Activated naive CD4-positive, alpha-beta T cell (primary cell): Measurements from ENCODE around the gene COX6B2.
A peak's percentile ranks its signal among the peaks of the same experiment; 100 is the strongest.

ENCODE experiments used
- DNase-seq, 4 experiments: peaks; one replicate each; lab custom pipeline; 2025; lab: John Stamatoyannopoulos, UW

COX6B2 gene

GRCh38 chr19:55383279-55384130 lies 29.0 kb upstream of the COX6B2 start:
- peak in 1 of 4 experiments; percentile 35 for DNase-seq

GRCh38 chr19:55382522-55383054 lies 28.1 kb upstream of the COX6B2 start:
- no peak for DNase-seq

GRCh38 chr19:55382013-55382412 lies 27.5 kb upstream of the COX6B2 start:
- no peak for DNase-seq

GRCh38 chr19:55379174-55379573 lies 24.7 kb upstream of the COX6B2 start:
- no peak for DNase-seq

- no peak for DNase-seq
These were observed 23.0 kb upstream of the COX6B2 start for GRCh38 chr19:55377356-55378131.

GRCh38 chr19:55376241-55376933 lies 21.9 kb upstream of the COX6B2 start, which contains the start of gene TMEM190:
TSS of gene TMEM190 (plus strand) at chr19:55376826. CDS start at chr19:55376854, 28 bp downstream.
- no peak for DNase-seq

GRCh38 chr19:55373993-55374757 lies 19.7 kb upstream of the COX6B2 start:
- no peak for DNase-seq

- no peak for DNase-seq
These were observed 18.9 kb upstream of the COX6B2 start for GRCh38 chr19:55373306-55373992.

- no peak for DNase-seq
These were observed 18.0 kb upstream of the COX6B2 start for GRCh38 chr19:55372316-55373081.

- DNase-seq, result no peak
These were observed 15.9 kb upstream of the COX6B2 start, which contains the start of gene IL11 for GRCh38 chr19:55370305-55370988. TSS of gene IL11 (minus strand) at chr19:55370463. CDS start at chr19:55370310, 153 bp downstream.

GRCh38 chr19:55369653-55370304 lies 15.3 kb upstream of the COX6B2 start:
- no peak for DNase-seq

- peak in 1 of 4 experiments; percentile 6 for DNase-seq
These were observed 14.4 kb upstream of the COX6B2 start for GRCh38 chr19:55368701-55369563.

GRCh38 chr19:55368106-55368505 lies 13.6 kb upstream of the COX6B2 start:
- DNase-seq, result no peak

GRCh38 chr19:55366790-55367189 lies 12.3 kb upstream of the COX6B2 start:
- no peak for DNase-seq

- DNase-seq, result no peak
These were observed 11.4 kb upstream of the COX6B2 start for GRCh38 chr19:55365964-55366363.

- DNase-seq, result no peak
These were observed 10.7 kb upstream of the COX6B2 start for GRCh38 chr19:55365245-55365644.

GRCh38 chr19:55362990-55363716 lies 8.6 kb upstream of the COX6B2 start, which contains the start of gene GARIN5B:
TSS of gene GARIN5B (minus strand) at chr19:55363260. CDS start at chr19:55363066, 194 bp downstream.
- DNase-seq, result no peak
